ENCODE results near the gene ZNF646.

Gene ZNF646

DNA sequence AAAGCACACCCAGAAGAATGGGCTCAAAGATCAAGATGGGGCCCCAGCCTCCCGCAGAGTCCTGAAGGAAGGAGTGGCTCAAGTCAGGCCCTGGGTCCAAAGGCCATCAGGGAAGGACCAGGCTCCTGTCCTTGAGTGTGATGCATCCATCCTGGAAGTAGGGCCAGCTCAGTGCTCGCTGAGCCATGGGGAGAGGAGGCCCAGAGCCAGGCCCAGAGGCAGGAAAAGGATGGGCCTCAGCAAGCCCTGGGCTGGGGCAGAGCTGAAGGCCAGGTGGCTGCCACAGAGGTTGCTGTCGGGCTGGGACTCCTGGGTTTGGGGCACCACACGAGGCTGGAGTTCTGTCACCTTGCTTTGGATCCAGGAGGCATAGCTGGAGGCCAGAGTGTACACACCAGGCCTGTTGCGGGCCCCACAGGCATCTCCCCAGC lies 57.6 kb downstream of the ZNF646 start:
- H2AFZ ChIP-seq (ENCODE audit: low read depth, low read length): no peak overlapping the region
- H3K9ac ChIP-seq (ENCODE audit: low read depth, low read length): no peak overlapping the region
- ATAC-seq (ENCODE audit: insufficient read depth, low read depth) (no peak), DNase-seq (no peak)
- no peak overlapping the region for H3K4me2 ChIP-seq (ENCODE audit: insufficient read depth, low read length)
- no peaks in the 10 kb centered on the region for H4K20me1 ChIP-seq (ENCODE audit: insufficient read depth, low read length)
- H3K27me3 ChIP-seq (ENCODE audit: insufficient read depth, low read length, poor library complexity): no peaks in the 10 kb centered on the region
- H3K4me3 ChIP-seq (ENCODE audit: low read depth in 1 of 2, low read length in 2 of 2): no peak overlapping the region
- TF ChIP-seq, protein P1, sequence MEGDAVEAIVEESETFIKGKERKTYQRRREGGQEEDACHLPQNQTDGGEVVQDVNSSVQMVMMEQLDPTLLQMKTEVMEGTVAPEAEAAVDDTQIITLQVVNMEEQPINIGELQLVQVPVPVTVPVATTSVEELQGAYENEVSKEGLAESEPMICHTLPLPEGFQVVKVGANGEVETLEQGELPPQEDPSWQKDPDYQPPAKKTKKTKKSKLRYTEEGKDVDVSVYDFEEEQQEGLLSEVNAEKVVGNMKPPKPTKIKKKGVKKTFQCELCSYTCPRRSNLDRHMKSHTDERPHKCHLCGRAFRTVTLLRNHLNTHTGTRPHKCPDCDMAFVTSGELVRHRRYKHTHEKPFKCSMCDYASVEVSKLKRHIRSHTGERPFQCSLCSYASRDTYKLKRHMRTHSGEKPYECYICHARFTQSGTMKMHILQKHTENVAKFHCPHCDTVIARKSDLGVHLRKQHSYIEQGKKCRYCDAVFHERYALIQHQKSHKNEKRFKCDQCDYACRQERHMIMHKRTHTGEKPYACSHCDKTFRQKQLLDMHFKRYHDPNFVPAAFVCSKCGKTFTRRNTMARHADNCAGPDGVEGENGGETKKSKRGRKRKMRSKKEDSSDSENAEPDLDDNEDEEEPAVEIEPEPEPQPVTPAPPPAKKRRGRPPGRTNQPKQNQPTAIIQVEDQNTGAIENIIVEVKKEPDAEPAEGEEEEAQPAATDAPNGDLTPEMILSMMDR (IDR thresholded peaks at IDR 0.05; ENCODE audit: borderline replicate concordance, extremely low read depth, low read length, poor library complexity, severe bottlenecking): no peak
- no peak for TF ChIP-seq EZH2 (IDR thresholded peaks at IDR 0.05; ENCODE audit: borderline replicate concordance, low read depth, low read length, severe bottlenecking)
- H3K36me3 ChIP-seq (ENCODE audit: insufficient read depth, low read length): peaks cover 48% of the 10 kb centered on the region
- no peaks in the 10 kb centered on the region for H3K79me2 ChIP-seq (ENCODE audit: insufficient read depth, low read length)
- H3K9me3 ChIP-seq (ENCODE audit: insufficient read depth, low read length, severe bottlenecking): no peaks in the 10 kb centered on the region
- H3K4me1 ChIP-seq (ENCODE audit: insufficient read depth, low read length): no peaks in the 10 kb centered on the region
- no peak overlapping the region for H3K27ac ChIP-seq (ENCODE audit: low read length)

- Histone ChIP-seq H4K20me1 (ENCODE audit: insufficient read depth, low read length) (no peaks in the 10 kb centered on the region), H3K9me3 (ENCODE audit: insufficient read depth, low read length, severe bottlenecking) (no peaks in the 10 kb centered on the region), H3K9ac (ENCODE audit: low read depth, low read length) (no peak overlapping the region), H3K27ac (ENCODE audit: low read length) (no peak overlapping the region), H3K36me3 (ENCODE audit: insufficient read depth, low read length) (peaks cover 42% of the 10 kb centered on the region), H2AFZ (ENCODE audit: low read depth, low read length) (no peak overlapping the region), H3K4me3 (ENCODE audit: low read depth in 1 of 2, low read length in 2 of 2) (no peak overlapping the region), H3K27me3 (ENCODE audit: insufficient read depth, low read length, poor library complexity) (no peaks in the 10 kb centered on the region), H3K4me2 (ENCODE audit: insufficient read depth, low read length) (no peak overlapping the region), H3K79me2 (ENCODE audit: insufficient read depth, low read length) (no peaks in the 10 kb centered on the region), H3K4me1 (ENCODE audit: insufficient read depth, low read length) (no peaks in the 10 kb centered on the region)
- ATAC-seq (ENCODE audit: insufficient read depth, low read depth) (0 out of 3 replicates have a peak, but pooled peaks have one; percentile 18), DNase-seq (no peak)
- TF ChIP-seq, protein P1 (IDR thresholded peaks at IDR 0.05; ENCODE audit: borderline replicate concordance, extremely low read depth, low read length, poor library complexity, severe bottlenecking): no peak
- TF ChIP-seq EZH2 (IDR thresholded peaks at IDR 0.05; ENCODE audit: borderline replicate concordance, low read depth, low read length, severe bottlenecking): no peak
Observed at GRCh38 chr16:31132303-31132979, 58.2 kb downstream of the ZNF646 start.

DNA sequence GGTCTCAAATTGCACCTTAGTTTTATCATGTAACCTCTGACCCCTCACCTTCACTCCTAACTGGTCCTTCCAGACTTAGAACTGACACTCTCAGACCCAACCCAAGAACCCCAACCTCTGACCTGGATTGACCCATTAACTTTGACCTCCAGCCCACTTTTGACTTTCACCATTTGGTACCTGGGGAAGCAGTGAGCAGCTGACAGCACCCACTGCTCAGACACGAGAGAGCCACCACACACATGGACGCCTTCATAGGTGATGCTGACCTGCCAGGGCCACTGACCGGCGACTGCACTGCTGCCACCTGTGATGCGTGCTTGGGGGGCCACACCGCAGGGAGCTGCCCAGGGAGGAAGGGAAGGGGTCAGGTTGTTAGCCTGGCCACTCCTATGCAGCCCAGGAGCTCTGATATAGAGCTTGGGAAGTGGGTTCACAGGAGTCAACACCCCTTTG lies 58.9 kb downstream of the ZNF646 start:
- Histone ChIP-seq H3K79me2 (ENCODE audit: insufficient read depth, low read length) (no peaks in the 10 kb centered on the region), H3K4me3 (ENCODE audit: low read depth in 1 of 2, low read length in 2 of 2) (no peak overlapping the region), H3K4me2 (ENCODE audit: insufficient read depth, low read length) (no peak overlapping the region), H3K9ac (ENCODE audit: low read depth, low read length) (no peak overlapping the region), H3K4me1 (ENCODE audit: insufficient read depth, low read length) (no peaks in the 10 kb centered on the region), H3K9me3 (ENCODE audit: insufficient read depth, low read length, severe bottlenecking) (no peaks in the 10 kb centered on the region), H4K20me1 (ENCODE audit: insufficient read depth, low read length) (no peaks in the 10 kb centered on the region), H3K27ac (ENCODE audit: low read length) (no peak overlapping the region), H2AFZ (ENCODE audit: low read depth, low read length) (no peak overlapping the region), H3K36me3 (ENCODE audit: insufficient read depth, low read length) (peaks cover 36% of the 10 kb centered on the region), H3K27me3 (ENCODE audit: insufficient read depth, low read length, poor library complexity) (no peaks in the 10 kb centered on the region)
- no peak for ATAC-seq (ENCODE audit: insufficient read depth, low read depth)
- TF ChIP-seq, protein P1 (IDR thresholded peaks at IDR 0.05; ENCODE audit: borderline replicate concordance, extremely low read depth, low read length, poor library complexity, severe bottlenecking): no peak
- TF ChIP-seq EZH2 (IDR thresholded peaks at IDR 0.05; ENCODE audit: borderline replicate concordance, low read depth, low read length, severe bottlenecking): no peak
- no peak for DNase-seq
